HepG2 (cell line): ENCODE data around the gene AFF4. TPM values are rescaled to one million over a fixed set of nuclear protein-coding genes. Genes with fewer than 3 reads are reported as not detected.

Experiments used
- AHDC1 ChIP-seq: sonication (generic); formaldehyde crosslinking; IDR thresholded peaks from 2 replicates; pipeline ENCODE4 v1.5.1; 2020; ENCODE audit warnings: mild to moderate bottlenecking, missing genetic modification reagents, borderline replicate concordance
- AKAP8 ChIP-seq: sonication (generic); formaldehyde crosslinking; IDR thresholded peaks from 2 replicates; pipeline ENCODE4 v1.5.1; 2020; ENCODE audit warnings: mild to moderate bottlenecking, missing genetic modification reagents
- AKNA ChIP-seq: sonication (generic); formaldehyde crosslinking; IDR thresholded peaks from 2 replicates; pipeline ENCODE4 v1.4.0; 2020; ENCODE audit warnings: missing genetic modification reagents, borderline replicate concordance
- CREB3 ChIP-seq: sonication (generic); formaldehyde crosslinking; IDR thresholded peaks from 2 replicates; pipeline ENCODE4 v1.5.0; 2020; ENCODE audit warnings: missing genetic modification reagents
- KMT2B ChIP-seq: IDR thresholded peaks from 2 replicates; pipeline ENCODE4 v1.6.1; 2016; ENCODE audit warnings: missing genetic modification reagents, missing compliant biosample characterization
- NFAT5 ChIP-seq: sonication (generic); formaldehyde crosslinking; IDR thresholded peaks from 2 replicates; pipeline ENCODE4 v1.4.0; 2020; ENCODE audit warnings: missing genetic modification reagents
- RBM22 ChIP-seq: fragments of 200-400 bp; formaldehyde crosslinking; optimal IDR thresholded peaks from 2 replicates; pipeline ENCODE3; 2017; ENCODE audit warnings: mild to moderate bottlenecking, low read length, moderate library complexity
- RELA ChIP-seq: sonication (generic); formaldehyde crosslinking; IDR thresholded peaks from 2 replicates; pipeline ENCODE4 v1.4.0; 2020; ENCODE audit warnings: missing genetic modification reagents
- ZNF180 ChIP-seq: sonication (generic); formaldehyde crosslinking; IDR thresholded peaks from 2 replicates; pipeline ENCODE4 v1.4.0; 2020; ENCODE audit warnings: low read depth, missing genetic modification reagents, borderline replicate concordance
- ZNF496 ChIP-seq: sonication (generic); formaldehyde crosslinking; IDR thresholded peaks from 2 replicates; pipeline ENCODE4 v1.8.1; 2023; ENCODE audit warnings: mild to moderate bottlenecking, moderate library complexity, missing genetic modification reagents; ENCODE audit not compliant: insufficient replicate concordance
- ZNF670 ChIP-seq: sonication (generic); formaldehyde crosslinking; IDR thresholded peaks from 2 replicates; pipeline ENCODE4 v1.8.0; 2022; ENCODE audit warnings: mild to moderate bottlenecking, missing genetic modification reagents, borderline replicate concordance
- polyA plus RNA-seq, 8 experiments: library from polyadenylated mRNA; depleted of rRNA in 3 of 8; stranded (reverse) in 7 of 8; unstranded in 1 of 8; fragments of >200 nt; fragmentation: Illumina TruSeq in 4 of 8; extraction: Trizol in 4 of 8; gene quantifications; 2 replicates each; pipeline versions ENCODE4 v1.2.1 to v1.2.3, GENCODE V29; 2011 to 2016; ENCODE audit warnings: low read depth in 4 of 8, missing spikeins in 1 of 8, mixed read lengths in 1 of 8; ENCODE audit not compliant: insufficient read depth in 1 of 8
- total RNA-seq, 5 experiments: library from RNA; depleted of rRNA; stranded (reverse); fragments of >200 nt; fragmentation: Illumina TruSeq; extraction: Trizol; gene quantifications; 2 replicates each; pipeline ENCODE4 v1.2.3, GENCODE V29; 2016; ENCODE audit warnings: low read depth in 1 of 5

Gene AFF4
- total and polyA plus RNA-seq, 2 of the 13 experiments (the other 11 are each of a cell fraction or from before 2014, with no cell fraction given): 22.1 to 25.5 TPM

GRCh38 chr5:132838516-132839282, 124.7 kb downstream of the AFF4 start (continued):
- TF ChIP-seq AKNA (CRISPR knock-in tag) (no peak), ZNF496 (CRISPR knock-in tag) (no peak), KMT2B (CRISPR knock-in tag) (no peak), CREB3 (CRISPR knock-in tag) (no peak), AKAP8 (CRISPR knock-in tag) (no peak), NFAT5 (no peak), RBM22 (no peak), AHDC1 (CRISPR knock-in tag) (no peak), RELA (CRISPR knock-in tag) (no peak), ZNF670 (no peak), ZNF180 (CRISPR knock-in tag) (no peak)
